PC-3 (cell line): ENCODE data around the gene HLCS.

Source experiments
- CTCF ChIP-seq: fragments of 300-600 bp; sonication (generic); conservative IDR thresholded peaks from 2 replicates; pipeline ENCODE4 v1.5.1; 2017; ENCODE audit warnings: antibody characterized with exemption, low read depth, mild to moderate bottlenecking, low read length
- EZH2 ChIP-seq: fragments of 300-600 bp; sonication (generic); IDR thresholded peaks from one replicate; pipeline ENCODE4 v1.6.1; 2017; ENCODE audit warnings: antibody characterized with exemption, mild to moderate bottlenecking, low read length; ENCODE audit not compliant: unreplicated experiment

- TF ChIP-seq EZH2 (no peak), CTCF (no peak)
Observed at GRCh38 chr21:36839735-36840134, 126.7 kb downstream of the HLCS start.
